HEK293 (cell line): ENCODE data around the gene VPS9D1.

Source experiments
- CTCF ChIA-PET: fragments of 350-600 bp; formaldehyde crosslinking; extraction: SDS; loops from one replicate; lab custom pipeline; 2021; ENCODE audit warnings: antibody characterized with exemption; lab: Yijun Ruan, JAX
- POLR2A ChIA-PET: fragments of 300-600 bp; formaldehyde crosslinking; extraction: SDS; loops from one replicate; lab custom pipeline; 2020; ENCODE audit warnings: antibody characterized with exemption, inconsistent platforms; lab: Yijun Ruan, JAX
- H3K27ac ChIP-seq: fragments of 200-500 bp; sonication (Bioruptor generic); 2 replicates; pipeline ENCODE4 v1.5.1; 2014; ENCODE audit warnings: low read depth, low read length, control low read depth, inconsistent platforms; ENCODE audit errors: extremely low read depth
- H3K36me3 ChIP-seq, 2 experiments: fragments of 200-500 bp in 1 of 2; sonication (Bioruptor generic) in 1 of 2; 1 replicate in 1 of 2; 2 replicates in 1 of 2; pipeline ENCODE4 v1.5.1; 2014 to 2017; ENCODE audit warnings: inconsistent platforms in 2 of 2, low read length in 2 of 2; ENCODE audit not compliant: control insufficient read depth in 2 of 2, insufficient read depth in 1 of 2
- H3K4me1 ChIP-seq: fragments of 200-500 bp; sonication (Bioruptor generic); 2 replicates; pipeline ENCODE4 v1.5.1; 2014; ENCODE audit warnings: mild to moderate bottlenecking, low read length, inconsistent platforms; ENCODE audit not compliant: control insufficient read depth, insufficient read depth
- H3K4me3 ChIP-seq: 2 replicates; pipeline ENCODE4 v1.5.1; 2011; ENCODE audit warnings: low read depth, mild to moderate bottlenecking, control low read depth, low read length, moderate library complexity
- H3K9me3 ChIP-seq: fragments of 200-500 bp; sonication (Bioruptor generic); 2 replicates; pipeline ENCODE4 v1.5.1; 2014; ENCODE audit warnings: low read depth, low read length, inconsistent platforms; ENCODE audit not compliant: control insufficient read depth, insufficient read depth
- MYNN ChIP-seq: fragments of 450-650 bp; formaldehyde crosslinking; IDR thresholded peaks from 2 replicates; pipeline ENCODE4 v1.5.1; 2016; ENCODE audit warnings: missing biosample characterization, missing genetic modification characterization, borderline replicate concordance
- PRDM10 ChIP-seq: fragments of 450-650 bp; formaldehyde crosslinking; IDR thresholded peaks from 2 replicates; pipeline ENCODE4 v1.5.1; 2016; ENCODE audit warnings: missing biosample characterization, missing genetic modification characterization
- YY2 ChIP-seq: fragments of 450-650 bp; formaldehyde crosslinking; IDR thresholded peaks from 2 replicates; pipeline ENCODE4 v1.5.1; 2016; ENCODE audit warnings: missing biosample characterization, missing genetic modification characterization
- ZBTB7A ChIP-seq: fragments of 450-650 bp; formaldehyde crosslinking; IDR thresholded peaks from 2 replicates; pipeline ENCODE4 v1.5.1; 2016; ENCODE audit warnings: low read depth, missing biosample characterization, missing genetic modification characterization
- ZNF112 ChIP-seq: fragments of 450-650 bp; formaldehyde crosslinking; IDR thresholded peaks from 2 replicates; pipeline ENCODE4 v1.5.0; 2017; ENCODE audit warnings: missing biosample characterization, missing genetic modification characterization
- ZNF16 ChIP-seq: fragments of 450-650 bp; formaldehyde crosslinking; IDR thresholded peaks from 2 replicates; pipeline ENCODE4 v1.5.1; 2016; ENCODE audit warnings: low read depth, missing biosample characterization, missing genetic modification characterization
- ZNF211 ChIP-seq: fragments of 450-650 bp; formaldehyde crosslinking; IDR thresholded peaks from 2 replicates; pipeline ENCODE4 v1.5.1; 2016; ENCODE audit warnings: low read depth, missing biosample characterization, missing genetic modification characterization
- ZNF274 ChIP-seq, 2 experiments: fragments of 200-500 bp in 1 of 2; fragments of 450-650 bp in 1 of 2; sonication (Bioruptor generic) in 1 of 2; formaldehyde crosslinking in 1 of 2; IDR thresholded peaks; 2 replicates each; pipeline versions ENCODE4 v1.5.1 to v1.6.1; 2014 to 2016; ENCODE audit warnings: borderline replicate concordance in 1 of 2, inconsistent platforms in 1 of 2, low read length in 1 of 2, missing biosample characterization in 1 of 2, missing genetic modification characterization in 1 of 2
- ZNF354C ChIP-seq: fragments of 450-650 bp; formaldehyde crosslinking; IDR thresholded peaks from 2 replicates; pipeline ENCODE4 v1.5.1; 2016; ENCODE audit warnings: missing biosample characterization, missing genetic modification characterization, low read depth, borderline replicate concordance
- ZNF433 ChIP-seq: fragments of 450-650 bp; formaldehyde crosslinking; IDR thresholded peaks from 2 replicates; pipeline ENCODE4 v1.5.1; 2016; ENCODE audit warnings: missing biosample characterization, missing genetic modification characterization, low read depth
- ZNF473 ChIP-seq: fragments of 450-650 bp; formaldehyde crosslinking; IDR thresholded peaks from 2 replicates; pipeline ENCODE4 v1.5.1; 2017; ENCODE audit warnings: missing biosample characterization, missing genetic modification characterization
- ZNF501 ChIP-seq: fragments of 450-650 bp; formaldehyde crosslinking; IDR thresholded peaks from 2 replicates; pipeline ENCODE4 v1.5.1; 2016; ENCODE audit warnings: missing biosample characterization, missing genetic modification characterization
- ZNF560 ChIP-seq: fragments of 450-650 bp; formaldehyde crosslinking; IDR thresholded peaks from 2 replicates; pipeline ENCODE4 v1.5.1; 2017; ENCODE audit warnings: missing biosample characterization, missing genetic modification characterization, borderline replicate concordance
- ZNF585B ChIP-seq: fragments of 450-650 bp; formaldehyde crosslinking; IDR thresholded peaks from 2 replicates; pipeline ENCODE4 v1.5.1; 2016; ENCODE audit warnings: missing biosample characterization, missing genetic modification characterization
- ZNF843 ChIP-seq: fragments of 450-650 bp; formaldehyde crosslinking; IDR thresholded peaks from 2 replicates; pipeline ENCODE4 v1.5.1; 2016; ENCODE audit warnings: missing biosample characterization, missing genetic modification characterization
- TF ChIP-seq, protein P1 (sequence below): fragments of 450-650 bp; formaldehyde crosslinking; IDR thresholded peaks from 2 replicates; pipeline ENCODE4 v1.5.1; 2016; ENCODE audit warnings: missing biosample characterization, missing genetic modification characterization
- TF ChIP-seq, protein P2 (sequence below): fragments of 450-650 bp; formaldehyde crosslinking; IDR thresholded peaks from 2 replicates; pipeline ENCODE4 v1.5.1; 2016; ENCODE audit warnings: missing biosample characterization, missing genetic modification characterization
- TF ChIP-seq, protein P3 (sequence below): fragments of 450-650 bp; formaldehyde crosslinking; IDR thresholded peaks from 2 replicates; pipeline ENCODE4 v1.5.1; 2017; ENCODE audit warnings: missing biosample characterization, missing genetic modification characterization
- TF ChIP-seq, protein P4 (sequence below): fragments of 450-650 bp; formaldehyde crosslinking; IDR thresholded peaks from 2 replicates; pipeline ENCODE4 v1.5.1; 2016; ENCODE audit warnings: missing biosample characterization, missing genetic modification characterization

The VPS9D1 gene

DNA sequence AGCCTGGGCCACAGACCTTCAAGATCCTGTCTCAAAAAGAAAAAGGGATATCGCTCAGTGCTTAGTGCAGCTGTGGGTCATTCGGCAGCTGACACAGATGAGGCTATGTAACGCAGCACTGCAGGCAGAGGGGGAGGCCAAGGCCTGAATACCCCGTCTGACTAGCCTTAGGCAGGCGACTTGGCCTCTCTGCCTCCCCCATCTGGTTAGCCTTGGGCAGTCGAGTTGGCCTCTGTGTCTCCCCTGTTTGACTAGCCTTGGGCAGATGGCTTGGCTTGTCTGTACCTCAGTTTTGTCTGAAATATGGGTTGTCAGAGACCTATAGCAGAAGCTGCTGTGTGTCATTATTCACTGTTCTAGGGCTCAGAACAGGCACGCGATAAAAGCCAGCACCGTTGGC lies 53.1 kb downstream of the VPS9D1 start:
- Histone ChIP-seq H3K9me3 (no peaks in the 10 kb centered on the region), H3K4me1 (no peaks in the 10 kb centered on the region), H3K4me3 (no peak overlapping the region), H3K27ac (no peak overlapping the region), H3K36me3 (peaks cover 6 to 24% of the 10 kb centered on the region in 2 experiments; a peak in 2 of 3 replicates)
- ChIA-PET POLR2A (interaction anchor here (0.8 kb wide), 1 partner anchor 102 kb away, joined by 3 read pairs; no protein-coding TSS in a partner anchor), CTCF (interaction anchor here (0.7 to 1.7 kb wide), 4 partner anchors 9 to 68 kb away, joined by 3 to 9 read pairs (median 4); no protein-coding TSS in a partner anchor)
- TF ChIP-seq ZNF473 (tag by site-specific recombination) (no peak), ZNF585B (tag by site-specific recombination) (no peak), ZNF501 (tag by site-specific recombination) (no peak), ZNF843 (tag by site-specific recombination) (no peak), PRDM10 (tag by site-specific recombination) (no peak), ZNF112 (no peak), ZNF560 (tag by site-specific recombination) (no peak), YY2 (tag by site-specific recombination) (no peak), ZNF211 (no peak), ZNF16 (tag by site-specific recombination) (no peak), MYNN (no peak), ZBTB7A (tag by site-specific recombination) (no peak), ZNF433 (tag by site-specific recombination) (no peak), ZNF274 (IDR thresholded peaks at IDR 0.05; ENCODE audit: low read length) (no peak), ZNF274 (tag by site-specific recombination; IDR thresholded peaks at IDR 0.05; ENCODE audit: borderline replicate concordance) (no peak), ZNF354C (tag by site-specific recombination) (no peak)
- TF ChIP-seq, protein P1, sequence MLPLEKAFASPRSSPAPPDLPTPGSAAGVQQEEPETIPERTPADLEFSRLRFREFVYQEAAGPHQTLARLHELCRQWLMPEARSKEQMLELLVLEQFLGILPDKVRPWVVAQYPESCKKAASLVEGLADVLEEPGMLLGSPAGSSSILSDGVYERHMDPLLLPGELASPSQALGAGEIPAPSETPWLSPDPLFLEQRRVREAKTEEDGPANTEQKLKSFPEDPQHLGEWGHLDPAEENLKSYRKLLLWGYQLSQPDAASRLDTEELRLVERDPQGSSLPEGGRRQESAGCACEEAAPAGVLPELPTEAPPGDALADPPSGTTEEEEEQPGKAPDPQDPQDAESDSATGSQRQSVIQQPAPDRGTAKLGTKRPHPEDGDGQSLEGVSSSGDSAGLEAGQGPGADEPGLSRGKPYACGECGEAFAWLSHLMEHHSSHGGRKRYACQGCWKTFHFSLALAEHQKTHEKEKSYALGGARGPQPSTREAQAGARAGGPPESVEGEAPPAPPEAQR (tag by site-specific recombination), result no peak
- TF ChIP-seq, protein P2, sequence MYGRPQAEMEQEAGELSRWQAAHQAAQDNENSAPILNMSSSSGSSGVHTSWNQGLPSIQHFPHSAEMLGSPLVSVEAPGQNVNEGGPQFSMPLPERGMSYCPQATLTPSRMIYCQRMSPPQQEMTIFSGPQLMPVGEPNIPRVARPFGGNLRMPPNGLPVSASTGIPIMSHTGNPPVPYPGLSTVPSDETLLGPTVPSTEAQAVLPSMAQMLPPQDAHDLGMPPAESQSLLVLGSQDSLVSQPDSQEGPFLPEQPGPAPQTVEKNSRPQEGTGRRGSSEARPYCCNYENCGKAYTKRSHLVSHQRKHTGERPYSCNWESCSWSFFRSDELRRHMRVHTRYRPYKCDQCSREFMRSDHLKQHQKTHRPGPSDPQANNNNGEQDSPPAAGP (tag by site-specific recombination), result no peak
- TF ChIP-seq, protein P3, sequence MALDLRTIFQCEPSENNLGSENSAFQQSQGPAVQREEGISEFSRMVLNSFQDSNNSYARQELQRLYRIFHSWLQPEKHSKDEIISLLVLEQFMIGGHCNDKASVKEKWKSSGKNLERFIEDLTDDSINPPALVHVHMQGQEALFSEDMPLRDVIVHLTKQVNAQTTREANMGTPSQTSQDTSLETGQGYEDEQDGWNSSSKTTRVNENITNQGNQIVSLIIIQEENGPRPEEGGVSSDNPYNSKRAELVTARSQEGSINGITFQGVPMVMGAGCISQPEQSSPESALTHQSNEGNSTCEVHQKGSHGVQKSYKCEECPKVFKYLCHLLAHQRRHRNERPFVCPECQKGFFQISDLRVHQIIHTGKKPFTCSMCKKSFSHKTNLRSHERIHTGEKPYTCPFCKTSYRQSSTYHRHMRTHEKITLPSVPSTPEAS (tag by site-specific recombination), result no peak
- TF ChIP-seq, protein P4, sequence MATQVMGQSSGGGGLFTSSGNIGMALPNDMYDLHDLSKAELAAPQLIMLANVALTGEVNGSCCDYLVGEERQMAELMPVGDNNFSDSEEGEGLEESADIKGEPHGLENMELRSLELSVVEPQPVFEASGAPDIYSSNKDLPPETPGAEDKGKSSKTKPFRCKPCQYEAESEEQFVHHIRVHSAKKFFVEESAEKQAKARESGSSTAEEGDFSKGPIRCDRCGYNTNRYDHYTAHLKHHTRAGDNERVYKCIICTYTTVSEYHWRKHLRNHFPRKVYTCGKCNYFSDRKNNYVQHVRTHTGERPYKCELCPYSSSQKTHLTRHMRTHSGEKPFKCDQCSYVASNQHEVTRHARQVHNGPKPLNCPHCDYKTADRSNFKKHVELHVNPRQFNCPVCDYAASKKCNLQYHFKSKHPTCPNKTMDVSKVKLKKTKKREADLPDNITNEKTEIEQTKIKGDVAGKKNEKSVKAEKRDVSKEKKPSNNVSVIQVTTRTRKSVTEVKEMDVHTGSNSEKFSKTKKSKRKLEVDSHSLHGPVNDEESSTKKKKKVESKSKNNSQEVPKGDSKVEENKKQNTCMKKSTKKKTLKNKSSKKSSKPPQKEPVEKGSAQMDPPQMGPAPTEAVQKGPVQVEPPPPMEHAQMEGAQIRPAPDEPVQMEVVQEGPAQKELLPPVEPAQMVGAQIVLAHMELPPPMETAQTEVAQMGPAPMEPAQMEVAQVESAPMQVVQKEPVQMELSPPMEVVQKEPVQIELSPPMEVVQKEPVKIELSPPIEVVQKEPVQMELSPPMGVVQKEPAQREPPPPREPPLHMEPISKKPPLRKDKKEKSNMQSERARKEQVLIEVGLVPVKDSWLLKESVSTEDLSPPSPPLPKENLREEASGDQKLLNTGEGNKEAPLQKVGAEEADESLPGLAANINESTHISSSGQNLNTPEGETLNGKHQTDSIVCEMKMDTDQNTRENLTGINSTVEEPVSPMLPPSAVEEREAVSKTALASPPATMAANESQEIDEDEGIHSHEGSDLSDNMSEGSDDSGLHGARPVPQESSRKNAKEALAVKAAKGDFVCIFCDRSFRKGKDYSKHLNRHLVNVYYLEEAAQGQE (tag by site-specific recombination), result no peak
